ENCODE data around the gene VCX2. TPM values are rescaled to one million over a fixed set of nuclear protein-coding genes. Genes with fewer than 3 reads are reported as not detected.

The VCX2 gene
- polyA plus RNA-seq, 2 of the 4 experiments (the other 2 are of a cell fraction): not detected

GRCh38 chrX:8144925-8145324, 26.1 kb downstream of the VCX2 start (continued):
- TF ChIP-seq CEBPB (IDR thresholded peaks at IDR 0.05) (no peak), HOXA7 (CRISPR knock-in tag; IDR thresholded peaks at IDR 0.05) (no peak), NFE2L2 (conservative IDR thresholded peaks at IDR 0.05; ENCODE audit: low read length) (no peak)

GRCh38 chrX:8141896-8142295, 29.2 kb downstream of the VCX2 start:
- DNase-seq (ENCODE audit: low read depth in 1 of 2, low spot score in 1 of 2) (no peak), ATAC-seq (no peak), FAIRE-seq (no peak)
- CTCF ChIA-PET: no interaction called here
- H3K4me3 ChIP-seq: no peak overlapping the region
- POLR2A ChIA-PET: no interaction called here
- 0% methylated on average over 3 of the region's 3 CpGs for WGBS (ENCODE audit: missing lambda C conversion rate)
- no peak overlapping the region for H3K4me2 ChIP-seq
- no peak overlapping the region for H3K27ac ChIP-seq
- TF ChIP-seq CTCF (IDR thresholded peaks at IDR 0.05): no peak
- no peak for TF ChIP-seq CBX8 (IDR thresholded peaks at IDR 0.05)
- no peak for TF ChIP-seq EHF (CRISPR knock-in tag; IDR thresholded peaks at IDR 0.05)
- TF ChIP-seq EHMT2 (IDR thresholded peaks at IDR 0.05; ENCODE audit: low read depth): no peak
- no peak for TF ChIP-seq KDM1A (IDR thresholded peaks at IDR 0.05; ENCODE audit: low read depth)
- TF ChIP-seq MYC (IDR thresholded peaks at IDR 0.05; ENCODE audit: borderline replicate concordance, low read length): no peak
- no peak for TF ChIP-seq POLR2A (IDR thresholded peaks at IDR 0.05; ENCODE audit: low read length)
- TF ChIP-seq ELK1 (IDR thresholded peaks at IDR 0.05; ENCODE audit: low read depth, low read length): no peak
- TF ChIP-seq NPAS2 (CRISPR knock-in tag; IDR thresholded peaks at IDR 0.05; ENCODE audit: borderline replicate concordance): no peak
- TF ChIP-seq RFX5 (IDR thresholded peaks at IDR 0.05): no peak
- TF ChIP-seq HMGXB4 (CRISPR knock-in tag; IDR thresholded peaks at IDR 0.05; ENCODE audit: borderline replicate concordance): no peak
- no peak for TF ChIP-seq MAX (IDR thresholded peaks at IDR 0.05)
- no peak for TF ChIP-seq RAD21 (conservative IDR thresholded peaks at IDR 0.05 in 1 of 2, IDR thresholded peaks at IDR 0.05 in 1 of 2)
- no peak for TF ChIP-seq HOXB13 (CRISPR knock-in tag; IDR thresholded peaks at IDR 0.05; ENCODE audit: low read depth)
- TF ChIP-seq SMC3 (IDR thresholded peaks at IDR 0.05): no peak
- no peak for TF ChIP-seq RCOR1 (IDR thresholded peaks at IDR 0.05; ENCODE audit: low read depth, low read length)
- TF ChIP-seq PBX3 (IDR thresholded peaks at IDR 0.05): no peak
- TF ChIP-seq BCL3 (IDR thresholded peaks at IDR 0.05): no peak
- TF ChIP-seq CHD4 (IDR thresholded peaks at IDR 0.05; ENCODE audit: borderline replicate concordance): no peak
- H3K4me1 ChIP-seq: no peaks in the 10 kb centered on the region
- H3K9me3 ChIP-seq: no peaks in the 10 kb centered on the region
